Endothelial cell of umbilical vein (primary cell): ENCODE results near the gene PPP1R8. TPM values are rescaled to one million over a fixed set of nuclear protein-coding genes. Genes with fewer than 3 reads are reported as not detected.

Experiments used
- BruUV-seq: library from RNA; stranded (reverse); fragments of 400-500 nt; replicated peaks from 2 replicates; lab custom pipeline; 2021; lab: Mats Ljungman, UMichigan
- CTCF ChIA-PET: fragments of 300-600, 350-600 bp; sonication (Branson Sonifier 250); formaldehyde crosslinking; loops from one replicate; lab custom pipeline; 2021; ENCODE audit warnings: antibody characterized with exemption, inconsistent platforms; lab: Charles Lee
- POLR2A ChIA-PET: fragments of 300-600, 350-600 bp; sonication (Branson Sonifier 250); formaldehyde crosslinking; loops from one replicate; lab custom pipeline; 2021; ENCODE audit warnings: antibody characterized with exemption, inconsistent platforms; lab: Charles Lee
- DNase-seq: peaks from one replicate; pipeline ENCODE4 v3.0.0-alpha.2; 2011; ENCODE audit warnings: low read depth, low spot score
- FAIRE-seq: peaks from 2 replicates; lab custom pipeline; 2011; peaks lifted over from hg19 to GRCh38; lab: Jason Lieb, UNC
- H2AFZ ChIP-seq: 2 replicates; pipeline ENCODE4 v1.6.0; 2012; ENCODE audit warnings: low read depth, low read length, control low read depth, inconsistent platforms
- H3K27ac ChIP-seq: 2 replicates; pipeline ENCODE4 v1.5.1; 2011; ENCODE audit warnings: low read depth, mild to moderate bottlenecking, control low read depth, low read length, moderate library complexity; ENCODE audit not compliant: insufficient read depth
- H3K27me3 ChIP-seq, 2 experiments: 2 replicates each; pipeline versions ENCODE4 v1.6.0 to v1.6.1; 2011; ENCODE audit warnings: low read length in 2 of 2, mixed read lengths in 1 of 2; ENCODE audit not compliant: control insufficient read depth in 2 of 2, insufficient read depth in 2 of 2
- H3K36me3 ChIP-seq, 2 experiments: 2 replicates in 1 of 2; 3 replicates in 1 of 2; pipeline ENCODE4 v1.5.1; 2011; ENCODE audit warnings: low read length in 2 of 2, mild to moderate bottlenecking in 1 of 2, moderate library complexity in 1 of 2; ENCODE audit not compliant: control insufficient read depth in 2 of 2, insufficient read depth in 2 of 2; ENCODE audit errors: extremely low read depth in 1 of 2
- H3K4me1 ChIP-seq: 3 replicates; pipeline ENCODE4 v1.5.1; 2011; ENCODE audit warnings: mild to moderate bottlenecking, low read length; ENCODE audit not compliant: control insufficient read depth, insufficient read depth; ENCODE audit errors: extremely low read depth
- H3K4me2 ChIP-seq: 2 replicates; pipeline ENCODE4 v1.6.1; 2011; ENCODE audit warnings: low read length, control low read depth, mixed read lengths; ENCODE audit not compliant: insufficient read depth
- H3K4me3 ChIP-seq, 3 experiments: fragments of 200-600 bp in 1 of 3; sonication (generic), shearing (Covaris generic) in 1 of 3; replicated peaks in 1 of 3; 2 replicates each; pipeline ENCODE4 v1.5.1; 2011 to 2016; ENCODE audit warnings: control low read depth in 3 of 3, low read length in 3 of 3, mild to moderate bottlenecking in 2 of 3, inconsistent platforms in 1 of 3, low read depth in 1 of 3, moderate library complexity in 1 of 3; ENCODE audit not compliant: insufficient read depth in 1 of 3
- H3K79me2 ChIP-seq: 2 replicates; pipeline ENCODE4 v1.6.0; 2012; ENCODE audit warnings: low read length, inconsistent platforms; ENCODE audit not compliant: control insufficient read depth, insufficient read depth
- H3K9ac ChIP-seq: replicated peaks from 2 replicates; pipeline ENCODE3; 2011; ENCODE audit warnings: low read length, control low read depth; ENCODE audit not compliant: insufficient read depth; ENCODE audit errors: extremely low read depth
- H3K9me1 ChIP-seq: replicated peaks from 3 replicates; pipeline ENCODE4 v1.6.0; 2011; ENCODE audit warnings: mild to moderate bottlenecking, low read length; ENCODE audit not compliant: control insufficient read depth, insufficient read depth; ENCODE audit errors: extremely low read depth
- H3K9me3 ChIP-seq: replicated peaks from 2 replicates; pipeline ENCODE4 v1.5.1; 2012; ENCODE audit warnings: low read length, inconsistent platforms; ENCODE audit not compliant: control insufficient read depth, insufficient read depth
- H4K20me1 ChIP-seq: replicated peaks from 2 replicates; pipeline ENCODE3; 2011; ENCODE audit warnings: mild to moderate bottlenecking, low read length; ENCODE audit not compliant: control insufficient read depth, insufficient read depth; ENCODE audit errors: extremely low read depth
- CTCF ChIP-seq, 2 donors: IDR thresholded peaks; 1 replicate in 1 of 2; 2 replicates in 1 of 2; pipeline ENCODE4 v1.5.1; 2011; ENCODE audit warnings: low read length in 2 of 2, mild to moderate bottlenecking in 2 of 2, moderate library complexity in 2 of 2, control low read depth in 1 of 2, inconsistent platforms in 1 of 2, low read depth in 1 of 2; ENCODE audit not compliant: insufficient read depth in 1 of 2; ENCODE audit errors: extremely low read depth in 1 of 2
- EZH2 ChIP-seq: IDR thresholded peaks from 2 replicates; pipeline ENCODE4 v1.6.1; 2012; ENCODE audit warnings: borderline replicate concordance, low read depth, mild to moderate bottlenecking, moderate library complexity, low read length, inconsistent platforms; ENCODE audit not compliant: severe bottlenecking
- FOS ChIP-seq: IDR thresholded peaks from 2 replicates; pipeline ENCODE4 v1.6.1; 2011; ENCODE audit warnings: mild to moderate bottlenecking, low read length, moderate library complexity, borderline replicate concordance; ENCODE audit not compliant: insufficient read depth
- GATA2 ChIP-seq: IDR thresholded peaks from 2 replicates; pipeline ENCODE4 v1.7.0; 2011; ENCODE audit warnings: low read depth, mild to moderate bottlenecking, moderate library complexity, mixed read lengths, low read length; ENCODE audit not compliant: insufficient read length, insufficient read depth
- JUN ChIP-seq: IDR thresholded peaks from 2 replicates; pipeline ENCODE4 v1.6.1; 2011; ENCODE audit warnings: borderline replicate concordance, low read depth; ENCODE audit not compliant: insufficient read length, insufficient read depth
- MYC ChIP-seq: IDR thresholded peaks from one replicate; pipeline ENCODE4 v1.6.1; 2011; ENCODE audit warnings: mild to moderate bottlenecking, low read depth, low read length
- POLR2A ChIP-seq: IDR thresholded peaks from 2 replicates; pipeline ENCODE4 v1.6.1; 2012; ENCODE audit warnings: low read depth, mild to moderate bottlenecking, control low read depth, low read length
- POLR2AphosphoS5 ChIP-seq: IDR thresholded peaks from 2 replicates; pipeline ENCODE4 v1.6.1; 2012; ENCODE audit warnings: low read depth, mild to moderate bottlenecking, control low read depth, low read length, moderate library complexity; ENCODE audit not compliant: insufficient read depth
- dilution Hi-C: fragments of 300-500 bp; cut with MboI; formaldehyde crosslinking; loops from one replicate; pipeline ENCODE4 v1.15.0; 2019; ENCODE audit warnings: low sequenced_read_pairs; ENCODE audit not compliant: extremely low pct_ligation_motif_present
- intact Hi-C: fragments of 100-400 bp; cut with micrococcal nuclease; formaldehyde crosslinking; loops from one replicate; pipeline ENCODE4 v1.10.0; 2022
- polyA plus RNA-seq, 4 experiments: library from polyadenylated mRNA; depleted of rRNA in 3 of 4; stranded (reverse) in 3 of 4; unstranded in 1 of 4; fragments of >200 nt; gene quantifications; 2 replicates each; pipeline versions ENCODE4 v1.2.1 to v1.2.3, GENCODE V29; 2011 to 2012; ENCODE audit warnings: missing spikeins in 1 of 4
- total RNA-seq: library from RNA; stranded (reverse); gene quantifications from 2 replicates; pipeline ENCODE4 v1.2.3, GENCODE V29; 2021
- TF ChIP-seq, protein P1 (sequence below): IDR thresholded peaks from 2 replicates; pipeline ENCODE4 v1.6.1; 2011; ENCODE audit not compliant: insufficient read depth, insufficient read length

Gene PPP1R8
- total and polyA plus RNA-seq, 2 donors (not counting 3 experiments of a cell fraction or from before 2014, with no cell fraction given) = 39.0 to 48.5 TPM

GRCh38 chr1:27861436-27861835 is 30.9 kb downstream of the PPP1R8 start:
- no TSS peak for BruUV-seq
- Histone ChIP-seq H2AFZ (no peak overlapping the region), H3K4me2 (no peak overlapping the region), H3K27me3 (no peaks in the 10 kb centered on the region), H3K27ac (no peak overlapping the region), H3K36me3 (no peaks in the 10 kb centered on the region), H3K9me3 (no peaks in the 10 kb centered on the region), H3K9me1 (no peaks in the 10 kb centered on the region), H3K4me1 (peaks cover 4% of the 10 kb centered on the region), H3K4me3 (no peak overlapping the region), H3K79me2 (no peaks in the 10 kb centered on the region), H3K9ac (no peak overlapping the region), H4K20me1 (no peaks in the 10 kb centered on the region)
- DNase-seq (no peak), FAIRE-seq (no peak)
- intact Hi-C loops = no loop called here
- TF ChIP-seq POLR2AphosphoS5 (no peak), FOS (no peak), MYC (no peak), CTCF (IDR thresholded peaks at IDR 0.05; ENCODE audit: extremely low read depth in 1 of 2, insufficient read depth in 1 of 2, low read depth in 1 of 2, low read length in 2 of 2) (no peak), JUN (no peak), GATA2 (no peak), EZH2 (no peak), POLR2A (no peak)
- TF ChIP-seq, protein P1, sequence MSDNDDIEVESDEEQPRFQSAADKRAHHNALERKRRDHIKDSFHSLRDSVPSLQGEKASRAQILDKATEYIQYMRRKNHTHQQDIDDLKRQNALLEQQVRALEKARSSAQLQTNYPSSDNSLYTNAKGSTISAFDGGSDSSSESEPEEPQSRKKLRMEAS = no peak
- ChIA-PET CTCF (interaction anchor here (0.7 to 2.5 kb wide), 2 partner anchors 119 to 230 kb away, joined by 3 to 10 read pairs; no protein-coding TSS in a partner anchor), POLR2A (no interaction called here)
- dilution Hi-C loops = no loop called here
